H1 (cell line): ENCODE data around the gene LCORL. TPM values are rescaled to one million over a fixed set of nuclear protein-coding genes. Genes with fewer than 3 reads are reported as not detected.

Experiments used
- CTCF ChIA-PET: fragments of 300-600 bp; sonication (Branson Sonifier 250); formaldehyde crosslinking; loops from one replicate; lab custom pipeline; 2021; ENCODE audit not compliant: partially characterized antibody; lab: Charles Lee
- POLR2A ChIA-PET: fragments of 300-600 bp; sonication (Branson Sonifier 250); formaldehyde crosslinking; loops from one replicate; lab custom pipeline; 2021; ENCODE audit warnings: inconsistent platforms; ENCODE audit not compliant: partially characterized antibody; lab: Charles Lee
- DNase-seq, 2 experiments: peaks; one replicate each; pipeline versions ENCODE4 v3.0.0 to v3.0.0-alpha.2; 2010 to 2022; ENCODE audit warnings: low spot score in 2 of 2, low read depth in 1 of 2, mixed read lengths in 1 of 2
- FAIRE-seq: peaks from 2 replicates; lab custom pipeline; 2011; peaks lifted over from hg19 to GRCh38; lab: Jason Lieb, UNC
- H2AFZ ChIP-seq: 2 replicates; pipeline ENCODE4 v1.8.1; 2012; ENCODE audit warnings: low read length, inconsistent platforms
- H2AK5ac ChIP-seq: 2 replicates; pipeline ENCODE4 v1.6.1; 2013; ENCODE audit warnings: low read depth, low read length
- H2BK120ac ChIP-seq: replicated peaks from 2 replicates; pipeline ENCODE3; 2013; ENCODE audit warnings: low read depth, low read length, inconsistent platforms
- H2BK12ac ChIP-seq: 2 replicates; pipeline ENCODE4 v1.6.1; 2013; ENCODE audit warnings: low read depth, low read length
- H2BK15ac ChIP-seq: 2 replicates; pipeline ENCODE4 v1.6.1; 2013; ENCODE audit warnings: low read length
- H2BK20ac ChIP-seq: 2 replicates; pipeline ENCODE4 v1.6.1; 2013; ENCODE audit warnings: low read length
- H2BK5ac ChIP-seq: 2 replicates; pipeline ENCODE4 v1.6.1; 2013; ENCODE audit warnings: low read depth, low read length
- H3K14ac ChIP-seq: 2 replicates; pipeline ENCODE4 v1.6.1; 2013; ENCODE audit warnings: inconsistent platforms; ENCODE audit not compliant: insufficient read length
- H3K18ac ChIP-seq: 2 replicates; pipeline ENCODE4 v1.6.1; 2013; ENCODE audit warnings: low read length; ENCODE audit errors: extremely low read depth
- H3K23ac ChIP-seq: 2 replicates; pipeline ENCODE4 v1.6.1; 2013; ENCODE audit warnings: inconsistent platforms; ENCODE audit not compliant: insufficient read length
- H3K23me2 ChIP-seq: 2 replicates; pipeline ENCODE4 v1.6.1; 2013; ENCODE audit warnings: low read depth, low read length
- H3K27ac ChIP-seq: 2 replicates; pipeline ENCODE4 v1.6.1; 2011; ENCODE audit warnings: low read depth, low read length, inconsistent platforms
- H3K27me3 ChIP-seq, 4 experiments: replicated peaks in 1 of 4; 1 replicate in 1 of 4; 2 replicates in 3 of 4; pipeline versions ENCODE4 v1.6.1 to v1.8.1; 2011 to 2013; ENCODE audit warnings: low read length in 3 of 4, mild to moderate bottlenecking in 3 of 4, inconsistent platforms in 2 of 4, mixed read lengths in 2 of 4, moderate library complexity in 1 of 4; ENCODE audit not compliant: control insufficient read depth in 3 of 4, insufficient read depth in 3 of 4; ENCODE audit errors: extremely low read depth in 1 of 4
- H3K36me3 ChIP-seq, 4 experiments: 2 replicates each; pipeline versions ENCODE4 v1.6.1 to v1.8.1; 2011 to 2013; ENCODE audit warnings: mild to moderate bottlenecking in 4 of 4, low read length in 3 of 4, moderate library complexity in 2 of 4, control low read depth in 1 of 4, inconsistent platforms in 1 of 4; ENCODE audit not compliant: insufficient read depth in 4 of 4, control insufficient read depth in 2 of 4
- H3K4ac ChIP-seq: replicated peaks from 2 replicates; pipeline ENCODE3; 2013; ENCODE audit warnings: low read length, low read depth, mixed read lengths, inconsistent platforms; ENCODE audit not compliant: insufficient read length
- H3K4me1 ChIP-seq, 4 experiments: replicated peaks in 1 of 4; 1 replicate in 1 of 4; 2 replicates in 3 of 4; pipeline versions ENCODE4 v1.6.1 to v1.8.1; 2011 to 2013; ENCODE audit warnings: low read length in 3 of 4, inconsistent platforms in 2 of 4, mixed read lengths in 1 of 4; ENCODE audit not compliant: insufficient read depth in 4 of 4, control insufficient read depth in 3 of 4
- H3K4me2 ChIP-seq, 2 experiments: 2 replicates each; pipeline versions ENCODE4 v1.6.1 to v1.8.1; 2011 to 2013; ENCODE audit warnings: low read depth in 2 of 2, low read length in 2 of 2, control low read depth in 1 of 2, inconsistent platforms in 1 of 2, mild to moderate bottlenecking in 1 of 2; ENCODE audit not compliant: insufficient read depth in 1 of 2
- H3K4me3 ChIP-seq, 4 experiments: fragments of 200-600, 300-600 bp in 1 of 4; sonication (generic), shearing (Covaris generic), sonication (Bioruptor Twin) in 1 of 4; 2 replicates each; pipeline versions ENCODE4 v1.5.1 to v1.8.1; 2011 to 2016; ENCODE audit warnings: low read length in 4 of 4, low read depth in 3 of 4, control low read depth in 2 of 4, inconsistent platforms in 2 of 4, mild to moderate bottlenecking in 2 of 4, mixed read lengths in 1 of 4, moderate library complexity in 1 of 4; ENCODE audit not compliant: insufficient read depth in 2 of 4; ENCODE audit errors: extremely low read depth in 1 of 4
- H3K56ac ChIP-seq: replicated peaks from 2 replicates; pipeline ENCODE3; 2013; ENCODE audit warnings: low read depth, mild to moderate bottlenecking, mixed read lengths, low read length, inconsistent platforms; ENCODE audit not compliant: insufficient read length
- H3K79me1 ChIP-seq: 2 replicates; pipeline ENCODE4 v1.6.1; 2013; ENCODE audit warnings: low read depth, low read length, control low read depth
- H3K79me2 ChIP-seq, 2 experiments: 2 replicates each; pipeline versions ENCODE4 v1.6.1 to v1.8.1; 2012 to 2013; ENCODE audit warnings: low read length in 2 of 2, mild to moderate bottlenecking in 2 of 2, inconsistent platforms in 1 of 2; ENCODE audit not compliant: insufficient read depth in 2 of 2, control insufficient read depth in 1 of 2
- H3K9ac ChIP-seq, 4 experiments: replicated peaks in 1 of 4; 1 replicate in 1 of 4; 2 replicates in 3 of 4; pipeline versions ENCODE4 v1.6.1 to v1.8.1; 2011 to 2013; ENCODE audit warnings: low read depth in 3 of 4, low read length in 3 of 4, control low read depth in 2 of 4, mild to moderate bottlenecking in 2 of 4, moderate library complexity in 2 of 4, inconsistent platforms in 1 of 4; ENCODE audit errors: extremely low read depth in 1 of 4
- H3K9me3 ChIP-seq, 2 experiments: 2 replicates each; pipeline versions ENCODE4 v1.6.1 to v1.8.1; 2012 to 2013; ENCODE audit warnings: mild to moderate bottlenecking in 2 of 2, moderate library complexity in 2 of 2, control low read depth in 1 of 2, inconsistent platforms in 1 of 2, low read depth in 1 of 2, low read length in 1 of 2, mixed read lengths in 1 of 2; ENCODE audit not compliant: insufficient read depth in 2 of 2
- H4K20me1 ChIP-seq, 2 experiments: replicated peaks in 1 of 2; 2 replicates each; pipeline versions ENCODE3 to v1.8.1; 2011 to 2013; ENCODE audit warnings: inconsistent platforms in 2 of 2, low read length in 2 of 2, mild to moderate bottlenecking in 1 of 2; ENCODE audit not compliant: insufficient read depth in 2 of 2, control insufficient read depth in 1 of 2
- H4K5ac ChIP-seq: 2 replicates; pipeline ENCODE4 v1.6.1; 2013; ENCODE audit warnings: low read length, low read depth, mixed read lengths, inconsistent platforms; ENCODE audit not compliant: insufficient read length
- H4K8ac ChIP-seq: 2 replicates; pipeline ENCODE4 v1.8.0; 2013; ENCODE audit warnings: mild to moderate bottlenecking, moderate library complexity, low read length, inconsistent platforms; ENCODE audit not compliant: insufficient read depth; ENCODE audit errors: extremely low read depth
- H4K91ac ChIP-seq: replicated peaks from 2 replicates; pipeline ENCODE3; 2013; ENCODE audit warnings: low read length, mixed read lengths, inconsistent platforms; ENCODE audit not compliant: insufficient read length
- BACH1 ChIP-seq: IDR thresholded peaks from 2 replicates; pipeline ENCODE4 v1.6.1; 2012; ENCODE audit warnings: low read length, improper control_type of control experiment
- EP300 ChIP-seq, 2 experiments: IDR thresholded peaks; 1 replicate in 1 of 2; 2 replicates in 1 of 2; pipeline ENCODE4 v1.6.1; 2011 to 2012; ENCODE audit warnings: low read depth in 2 of 2, low read length in 2 of 2, mild to moderate bottlenecking in 2 of 2, borderline replicate concordance in 1 of 2, inconsistent platforms in 1 of 2, moderate library complexity in 1 of 2
- EZH2 ChIP-seq: fragments of 200-600 bp; sonication (generic); IDR thresholded peaks from 2 replicates; pipeline ENCODE4 v1.7.1; 2012; ENCODE audit warnings: low read depth, mild to moderate bottlenecking, moderate library complexity, low read length, inconsistent platforms; ENCODE audit not compliant: severe bottlenecking
- SIX5 ChIP-seq: IDR thresholded peaks from 2 replicates; pipeline ENCODE4 v1.6.1; 2011; ENCODE audit warnings: mild to moderate bottlenecking, low read depth, low read length
- TAF1 ChIP-seq: IDR thresholded peaks from 2 replicates; pipeline ENCODE4 v1.6.1; 2011; ENCODE audit warnings: mild to moderate bottlenecking, low read depth, low read length
- TEAD4 ChIP-seq: IDR thresholded peaks from 2 replicates; pipeline ENCODE4 v1.6.1; 2012; ENCODE audit warnings: low read depth, low read length, inconsistent platforms, mixed read lengths
- ZNF274 ChIP-seq: IDR thresholded peaks from 2 replicates; pipeline ENCODE4 v1.7.0; 2012; ENCODE audit warnings: low read length, borderline replicate concordance; ENCODE audit errors: extremely low read depth
- WGBS, 2 experiments: shearing (Covaris generic) in 1 of 2; methylation state at CpG; one replicate each; pipeline versions ENCODE4 v1.1.6 to v1.1.7; 2013 to 2015; ENCODE audit warnings: low lambda C conversion rate in 2 of 2, mixed read lengths in 2 of 2, inconsistent platforms in 1 of 2, low coverage in 1 of 2, missing lambda C conversion rate in 1 of 2; ENCODE audit not compliant: insufficient replicate concordance in 2 of 2, insufficient coverage in 1 of 2, insufficient read length in 1 of 2; ENCODE audit errors: extremely low coverage in 1 of 2, missing lambda C conversion rate in 1 of 2; 5-methylcytosine and 5-hydroxymethylcytosine counted together
- polyA plus RNA-seq, 7 experiments: library from polyadenylated mRNA; depleted of rRNA in 3 of 7; stranded (reverse) in 5 of 7; unstranded in 2 of 7; fragments of >200 nt in 5 of 7; fragments of 200-250 nt in 2 of 7; gene quantifications; 1 replicate in 5 of 7; 2 replicates in 1 of 7; 4 replicates in 1 of 7; pipeline versions ENCODE4 v1.2.1 to v1.2.3, GENCODE V29; 2011 to 2013; ENCODE audit warnings: missing spikeins in 2 of 7, mixed read lengths in 2 of 7
- total RNA-seq: library from RNA; stranded (reverse); fragmentation: NEBNext Ultra II Directional; extraction: Animal tissue kit (Norgen Biotek cat#: 25700); gene quantifications from 2 replicates; pipeline ENCODE4 v1.2.1, GENCODE V29; 2021
- TF ChIP-seq, protein P1 (sequence below): IDR thresholded peaks from 2 replicates; pipeline ENCODE4 v1.6.1; 2012; ENCODE audit warnings: inconsistent platforms
- TF ChIP-seq, protein P2 (sequence below), 3 experiments: IDR thresholded peaks; 1 replicate in 2 of 3; 2 replicates in 1 of 3; pipeline versions ENCODE4 v1.5.1 to v1.6.1; 2011; ENCODE audit warnings: low read length in 3 of 3, mild to moderate bottlenecking in 3 of 3, inconsistent platforms in 2 of 3, low read depth in 1 of 3, moderate library complexity in 1 of 3; ENCODE audit not compliant: insufficient read depth in 1 of 3; ENCODE audit errors: control extremely low read depth in 1 of 3

LCORL gene
- total and polyA plus RNA-seq, 2 of the 8 experiments (the other 6 are each of a cell fraction or from before 2014, with no cell fraction given), result 2.2 to 19.2 TPM

DNA sequence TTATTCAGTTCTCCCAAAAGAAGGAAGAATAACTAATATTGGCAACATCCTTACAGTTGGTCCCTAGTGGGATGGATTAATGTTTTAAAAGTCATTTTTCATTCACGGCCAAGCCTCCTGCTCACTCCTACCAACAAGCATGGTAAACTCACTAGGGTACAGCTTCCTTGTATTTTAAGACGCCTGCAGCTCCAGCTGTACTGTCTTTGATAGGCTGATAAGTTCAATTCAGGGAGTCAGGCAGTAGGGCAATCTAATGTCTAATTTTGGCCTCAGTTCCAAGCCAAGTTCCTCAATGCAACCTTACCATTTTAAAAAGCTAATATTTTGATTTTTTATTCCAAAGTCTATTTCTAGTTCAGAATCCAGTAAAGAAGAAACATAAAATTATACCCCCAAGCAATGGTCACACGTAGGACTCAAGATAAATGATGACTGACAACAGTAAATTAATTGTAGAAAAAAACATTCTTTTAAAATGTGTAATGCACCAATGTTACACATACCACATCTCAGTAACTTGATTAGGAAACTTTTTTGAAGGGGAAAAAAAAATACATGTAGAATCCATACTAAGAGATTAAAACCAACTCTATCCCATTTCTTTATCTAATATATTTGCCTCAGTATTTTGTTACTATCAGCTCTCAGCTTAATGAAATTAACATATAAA, 9.3 kb downstream of the LCORL start:
- Histone ChIP-seq H2BK5ac (no peak overlapping the region), H3K9me3 (no peaks in the 10 kb centered on the region), H3K4me1 (no peaks in the 10 kb centered on the region), H2BK12ac (no peak overlapping the region), H3K79me2 (peaks cover 3 to 97% of the 10 kb centered on the region in 2 experiments; a peak in 3 of 4 replicates), H2AK5ac (no peak overlapping the region), H3K9ac (no peak overlapping the region), H4K20me1 (peaks cover 5 to 7% of the 10 kb centered on the region in 2 experiments), H3K4me2 (no peak overlapping the region), H3K14ac (no peak overlapping the region), H3K56ac (no peak overlapping the region), H3K4me3 (no peak overlapping the region), H3K23me2 (no peaks in the 10 kb centered on the region), H4K8ac (no peak overlapping the region), H3K27ac (no peak overlapping the region), H3K23ac (no peak overlapping the region), H3K36me3 (no peaks in the 10 kb centered on the region), H3K4ac (no peak overlapping the region), H4K5ac (no peak overlapping the region), H3K18ac (no peak overlapping the region), H2AFZ (no peak overlapping the region), H2BK20ac (no peak overlapping the region), H2BK120ac (no peak overlapping the region), H2BK15ac (no peak overlapping the region), H4K91ac (no peak overlapping the region), H3K27me3 (no peaks in the 10 kb centered on the region), H3K79me1 (peaks cover 5% of the 10 kb centered on the region; the same call in 1 of the 2 replicates)
- no peak for DNase-seq
- CTCF ChIA-PET, result interaction anchor here (0.7 kb wide), 1 partner anchor 375 kb away, joined by 3 read pairs; no protein-coding TSS in a partner anchor
- 84% methylated on average over 3 of the region's 3 CpGs; no CpG with 5 or more reads in 1 of the 2 experiments for WGBS, 2 experiments
- POLR2A ChIA-PET, result no interaction called here
- FAIRE-seq, result no peak
- TF ChIP-seq ZNF274 (no peak), EZH2 (no peak), BACH1 (no peak), TAF1 (no peak), EP300 (IDR thresholded peaks at IDR 0.05; ENCODE audit: borderline replicate concordance in 1 of 2, low read depth in 2 of 2, low read length in 2 of 2) (no peak), TEAD4 (no peak), SIX5 (no peak)
- TF ChIP-seq, protein P1, sequence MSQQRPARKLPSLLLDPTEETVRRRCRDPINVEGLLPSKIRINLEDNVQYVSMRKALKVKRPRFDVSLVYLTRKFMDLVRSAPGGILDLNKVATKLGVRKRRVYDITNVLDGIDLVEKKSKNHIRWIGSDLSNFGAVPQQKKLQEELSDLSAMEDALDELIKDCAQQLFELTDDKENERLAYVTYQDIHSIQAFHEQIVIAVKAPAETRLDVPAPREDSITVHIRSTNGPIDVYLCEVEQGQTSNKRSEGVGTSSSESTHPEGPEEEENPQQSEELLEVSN, result no peak
- TF ChIP-seq, protein P2, sequence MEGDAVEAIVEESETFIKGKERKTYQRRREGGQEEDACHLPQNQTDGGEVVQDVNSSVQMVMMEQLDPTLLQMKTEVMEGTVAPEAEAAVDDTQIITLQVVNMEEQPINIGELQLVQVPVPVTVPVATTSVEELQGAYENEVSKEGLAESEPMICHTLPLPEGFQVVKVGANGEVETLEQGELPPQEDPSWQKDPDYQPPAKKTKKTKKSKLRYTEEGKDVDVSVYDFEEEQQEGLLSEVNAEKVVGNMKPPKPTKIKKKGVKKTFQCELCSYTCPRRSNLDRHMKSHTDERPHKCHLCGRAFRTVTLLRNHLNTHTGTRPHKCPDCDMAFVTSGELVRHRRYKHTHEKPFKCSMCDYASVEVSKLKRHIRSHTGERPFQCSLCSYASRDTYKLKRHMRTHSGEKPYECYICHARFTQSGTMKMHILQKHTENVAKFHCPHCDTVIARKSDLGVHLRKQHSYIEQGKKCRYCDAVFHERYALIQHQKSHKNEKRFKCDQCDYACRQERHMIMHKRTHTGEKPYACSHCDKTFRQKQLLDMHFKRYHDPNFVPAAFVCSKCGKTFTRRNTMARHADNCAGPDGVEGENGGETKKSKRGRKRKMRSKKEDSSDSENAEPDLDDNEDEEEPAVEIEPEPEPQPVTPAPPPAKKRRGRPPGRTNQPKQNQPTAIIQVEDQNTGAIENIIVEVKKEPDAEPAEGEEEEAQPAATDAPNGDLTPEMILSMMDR (IDR thresholded peaks at IDR 0.05; ENCODE audit: control extremely low read depth in 1 of 3, insufficient read depth in 1 of 3, low read depth in 1 of 3, low read length in 3 of 3), result no peak
